ENCODE results near the gene KISS1.

The KISS1 gene

GRCh38 chr1:204190212-204191211 lies 5.8 kb downstream of the KISS1 start:
- DNase-seq: no peak

GRCh38 chr1:204188959-204189639 lies 7.2 kb downstream of the KISS1 start:
- DNase-seq: no peak

- no peak for DNase-seq
These were observed 9.7 kb downstream of the KISS1 start for GRCh38 chr1:204186597-204186996.

GRCh38 chr1:204181116-204181515 lies 15.2 kb downstream of the KISS1 start:
- no peak for DNase-seq

GRCh38 chr1:204180133-204180532 lies 16.2 kb downstream of the KISS1 start:
- no peak for DNase-seq

GRCh38 chr1:204178487-204179281 lies 17.6 kb downstream of the KISS1 start:
- no peak for DNase-seq

GRCh38 chr1:204177133-204177532 lies 19.2 kb downstream of the KISS1 start:
- DNase-seq: no peak

GRCh38 chr1:204176049-204176448 lies 20.2 kb downstream of the KISS1 start:
- no peak for DNase-seq

- no peak for DNase-seq
These were observed 21.3 kb downstream of the KISS1 start for GRCh38 chr1:204174958-204175357.

GRCh38 chr1:204172404-204173029 lies 23.8 kb downstream of the KISS1 start:
- no peak for DNase-seq

- no peak for DNase-seq
These were observed 24.5 kb downstream of the KISS1 start for GRCh38 chr1:204171751-204172178.

- DNase-seq: no peak
These were observed 25.7 kb downstream of the KISS1 start for GRCh38 chr1:204170494-204171155.

GRCh38 chr1:204169858-204170257 lies 26.4 kb downstream of the KISS1 start:
- no peak for DNase-seq

GRCh38 chr1:204167730-204168129 lies 28.6 kb downstream of the KISS1 start:
- DNase-seq: no peak

- no peak for DNase-seq
These were observed 30.1 kb downstream of the KISS1 start, which contains the start of gene REN for GRCh38 chr1:204166219-204166618. Gene REN (minus strand): TSS chr1:204166337. CDS start chr1:204166293, 44 bp downstream.

- peak; percentile 93 for DNase-seq
These were observed 33.7 kb downstream of the KISS1 start for GRCh38 chr1:204162494-204163074.

GRCh38 chr1:204161609-204162493 lies 34.4 kb downstream of the KISS1 start:
- DNase-seq: no peak

GRCh38 chr1:204157962-204158361 lies 38.3 kb downstream of the KISS1 start:
- no peak for DNase-seq

GRCh38 chr1:204155881-204156280 lies 40.4 kb downstream of the KISS1 start:
- no peak for DNase-seq

GRCh38 chr1:204154568-204155255 lies 41.6 kb downstream of the KISS1 start:
- no peak for DNase-seq

Measured in activated effector memory CD4-positive, alpha-beta T cell treated with anti-CD3 and anti-CD28 coated beads, Interleukin-2, amount 50 U/mL, for 16 hours (primary cell).